ENCODE results near the gene PRKCE.

DNA sequence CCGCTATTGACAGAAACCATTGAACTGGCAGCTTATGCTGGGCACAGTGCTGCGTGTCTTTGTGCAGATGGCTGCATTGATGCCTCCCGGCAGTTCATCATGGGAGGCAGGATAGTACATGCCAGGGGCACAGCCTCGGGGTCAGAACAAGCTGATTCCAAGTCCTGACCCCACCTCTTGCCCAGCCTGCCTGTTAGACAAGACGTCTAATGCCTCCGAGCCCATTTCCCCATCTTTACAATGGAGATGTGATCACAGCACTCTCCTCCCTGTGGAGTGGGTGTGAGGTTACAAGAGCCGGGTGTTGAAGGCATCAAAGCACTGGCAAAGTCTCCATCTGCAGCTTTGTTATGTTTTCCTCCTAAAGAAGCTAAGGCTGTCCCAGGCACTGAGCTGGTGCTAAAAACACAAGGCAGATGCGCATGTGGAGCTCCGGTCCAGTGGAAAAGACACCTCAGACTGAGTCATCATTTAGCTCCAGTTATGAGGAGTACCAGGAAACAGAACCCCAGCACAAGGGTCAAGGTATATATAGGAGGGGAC lies 520.0 kb downstream of the PRKCE start:
- TF ChIP-seq POLR2A (IDR thresholded peaks at IDR 0.05; ENCODE audit: low read depth, low read length) (no peak), TAF1 (IDR thresholded peaks at IDR 0.05; ENCODE audit: borderline replicate concordance, low read depth, low read length) (no peak)
